Sigmoid colon (tissue), 4 donors: ENCODE results near the gene PTGIS.

Source experiments
- EP300 ChIP-seq, 4 donors: sonication (generic); formaldehyde crosslinking; IDR thresholded peaks; one replicate each; pipeline ENCODE4 v1.6.1; 2017; ENCODE audit warnings: antibody characterized with exemption in 4 of 4
- POLR2A ChIP-seq, 2 donors: fragments of 450-650 bp; IDR thresholded peaks; one replicate each; pipeline ENCODE4 v1.6.1; 2016; ENCODE audit warnings: antibody characterized with exemption in 2 of 2, mild to moderate bottlenecking in 2 of 2, moderate library complexity in 2 of 2

GRCh38 chr20:49560646-49561045, 7.3 kb downstream of the PTGIS start:
- TF ChIP-seq POLR2A (IDR thresholded peaks at IDR 0.05) (no peak), EP300 (IDR thresholded peaks at IDR 0.05) (no peak)
